Astrocyte of the spinal cord (primary cell): Measurements from ENCODE around the gene CMTR1.

Experiments
- DNase-seq: peaks from one replicate; pipeline ENCODE4 v3.0.0; 2011; ENCODE audit warnings: low read depth, low spot score
- H3K4me3 ChIP-seq: 2 replicates; pipeline ENCODE4 v1.5.1; 2011; ENCODE audit warnings: low read depth, mild to moderate bottlenecking, low read length, moderate library complexity
- in situ Hi-C: cut with HindIII; loops from 2 replicates; pipeline ENCODE4 v1.10.0; 2017; ENCODE audit warnings: low sequenced_read_pairs
- TF ChIP-seq, protein P1 (sequence below): IDR thresholded peaks from 2 replicates; pipeline ENCODE4 v1.5.1; 2012; ENCODE audit warnings: low read depth, mild to moderate bottlenecking, low read length, inconsistent platforms

Gene CMTR1

DNA sequence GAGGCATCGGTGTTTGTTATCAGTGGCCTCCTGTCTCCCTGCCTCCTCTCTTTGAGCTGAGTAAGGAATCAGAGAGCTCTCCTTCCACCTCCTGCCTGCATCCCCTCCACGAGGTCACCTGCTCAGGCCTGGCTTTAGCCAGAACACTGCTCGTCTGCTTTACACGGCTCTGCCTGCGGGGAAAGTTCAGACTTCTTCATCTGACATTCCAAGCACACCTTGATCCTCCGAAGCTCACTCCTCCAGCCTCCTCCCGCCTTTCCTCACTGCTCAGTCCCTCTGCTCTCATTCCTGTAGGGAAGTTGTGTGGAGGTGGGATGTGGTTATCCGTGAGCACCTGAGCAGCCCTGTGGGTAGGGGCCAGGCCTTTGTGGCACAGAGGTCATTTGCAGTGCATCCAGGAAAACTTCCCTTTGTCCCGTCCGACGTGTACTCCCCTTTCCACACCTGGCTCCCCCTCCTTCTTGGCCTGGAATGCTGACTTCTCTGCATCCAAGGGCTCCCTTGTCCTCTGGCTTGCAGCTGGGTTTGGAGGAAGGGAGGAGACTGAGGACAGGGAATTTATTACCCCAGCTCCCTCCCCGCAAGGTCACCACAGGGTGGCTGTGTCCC is 79.5 kb downstream of the CMTR1 start:
- in situ Hi-C loops = no loop called here
- H3K4me3 ChIP-seq = no peak overlapping the region
- TF ChIP-seq, protein P1, sequence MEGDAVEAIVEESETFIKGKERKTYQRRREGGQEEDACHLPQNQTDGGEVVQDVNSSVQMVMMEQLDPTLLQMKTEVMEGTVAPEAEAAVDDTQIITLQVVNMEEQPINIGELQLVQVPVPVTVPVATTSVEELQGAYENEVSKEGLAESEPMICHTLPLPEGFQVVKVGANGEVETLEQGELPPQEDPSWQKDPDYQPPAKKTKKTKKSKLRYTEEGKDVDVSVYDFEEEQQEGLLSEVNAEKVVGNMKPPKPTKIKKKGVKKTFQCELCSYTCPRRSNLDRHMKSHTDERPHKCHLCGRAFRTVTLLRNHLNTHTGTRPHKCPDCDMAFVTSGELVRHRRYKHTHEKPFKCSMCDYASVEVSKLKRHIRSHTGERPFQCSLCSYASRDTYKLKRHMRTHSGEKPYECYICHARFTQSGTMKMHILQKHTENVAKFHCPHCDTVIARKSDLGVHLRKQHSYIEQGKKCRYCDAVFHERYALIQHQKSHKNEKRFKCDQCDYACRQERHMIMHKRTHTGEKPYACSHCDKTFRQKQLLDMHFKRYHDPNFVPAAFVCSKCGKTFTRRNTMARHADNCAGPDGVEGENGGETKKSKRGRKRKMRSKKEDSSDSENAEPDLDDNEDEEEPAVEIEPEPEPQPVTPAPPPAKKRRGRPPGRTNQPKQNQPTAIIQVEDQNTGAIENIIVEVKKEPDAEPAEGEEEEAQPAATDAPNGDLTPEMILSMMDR = no peak
- no peak for DNase-seq

GRCh38 chr6:37513155-37513554 is 80.1 kb downstream of the CMTR1 start:
- TF ChIP-seq, protein P1 = no peak
- H3K4me3 ChIP-seq = no peak overlapping the region
- in situ Hi-C loops = no loop called here
- no peak for DNase-seq

DNA sequence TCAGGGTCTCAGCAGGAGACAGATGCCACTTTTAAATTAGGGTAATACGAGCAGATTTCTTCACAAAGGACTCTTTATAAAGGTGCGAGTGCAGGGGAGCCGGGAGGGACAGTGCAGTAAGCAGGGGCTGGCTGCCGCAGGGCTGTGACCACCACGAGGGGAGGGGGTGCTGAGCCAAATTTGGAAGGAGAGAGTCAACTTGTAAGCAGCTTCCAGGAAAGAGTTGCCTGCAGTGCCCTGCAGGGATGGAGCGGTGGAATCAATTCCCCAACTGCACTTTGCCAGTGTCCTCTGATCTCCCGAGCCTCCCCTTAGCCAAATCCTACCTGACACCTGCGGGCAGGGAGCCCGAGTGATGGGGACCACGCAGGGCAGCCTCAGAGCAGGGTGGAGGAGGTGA is 80.6 kb downstream of the CMTR1 start:
- in situ Hi-C loops = no loop called here
- no peak for DNase-seq
- TF ChIP-seq, protein P1 = no peak
- no peak overlapping the region for H3K4me3 ChIP-seq

DNA sequence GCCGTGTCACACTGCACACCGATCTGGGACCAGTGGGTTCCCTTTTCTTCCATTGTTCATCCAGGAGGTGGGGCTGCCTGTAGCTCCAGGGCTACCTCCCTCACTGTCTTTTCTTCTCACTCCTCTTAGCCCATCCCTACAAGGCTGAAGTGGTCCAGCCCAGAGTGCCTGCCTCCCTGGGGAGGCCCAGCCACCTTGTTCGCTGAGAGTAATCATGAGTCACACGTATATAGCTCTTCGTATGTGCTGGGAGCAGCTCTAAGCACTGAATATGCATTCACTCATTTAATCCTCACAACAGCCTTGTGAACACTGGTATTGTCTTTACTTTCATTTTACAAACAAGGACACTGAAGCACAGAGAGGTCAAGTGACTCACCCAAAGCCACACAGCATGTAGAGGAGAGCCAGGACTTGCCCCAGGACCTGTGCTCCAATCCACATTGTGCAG is 81.3 kb downstream of the CMTR1 start:
- in situ Hi-C loops = no loop called here
- DNase-seq = peak; percentile 68
- H3K4me3 ChIP-seq = no peak overlapping the region
- TF ChIP-seq, protein P1 = no peak

DNA sequence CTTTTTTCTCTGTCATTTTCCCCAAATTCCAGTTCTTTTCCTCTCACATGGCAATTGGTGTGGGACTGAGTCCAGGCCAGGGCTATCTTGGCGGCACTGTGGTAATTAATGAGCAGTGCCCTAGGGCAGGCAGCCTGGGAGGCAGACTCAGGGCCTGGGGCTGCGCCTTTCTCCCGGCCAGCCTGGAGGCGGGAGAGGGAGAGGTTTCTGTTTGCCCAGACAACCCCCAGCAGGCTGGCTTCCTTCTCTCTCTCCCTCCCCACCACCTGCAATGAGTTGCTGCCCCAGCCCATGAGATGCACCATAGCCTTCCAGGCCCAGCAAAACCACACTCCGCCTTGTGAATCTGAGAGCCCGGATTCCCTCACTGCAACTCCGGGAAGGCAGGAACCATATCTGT is 81.8 kb downstream of the CMTR1 start:
- H3K4me3 ChIP-seq = no peak overlapping the region
- no peak for DNase-seq
- in situ Hi-C loops = no loop called here
- TF ChIP-seq, protein P1 = no peak

GRCh38 chr6:37515712-37516075 is 82.7 kb downstream of the CMTR1 start:
- in situ Hi-C loops = no loop called here
- TF ChIP-seq, protein P1 = no peak
- no peak for DNase-seq
- no peak overlapping the region for H3K4me3 ChIP-seq
